8988T (cell line): ENCODE measurements around the gene POLR2I.
"Not testable (repeated sequence)": the region's sequence is repeated elsewhere in the genome, so short reads cannot be mapped to it uniquely, and the experiment has no call there.

Source experiments
- DNase-seq: peaks from one replicate; pipeline ENCODE4 v3.0.0; 2011

The POLR2I gene

DNA sequence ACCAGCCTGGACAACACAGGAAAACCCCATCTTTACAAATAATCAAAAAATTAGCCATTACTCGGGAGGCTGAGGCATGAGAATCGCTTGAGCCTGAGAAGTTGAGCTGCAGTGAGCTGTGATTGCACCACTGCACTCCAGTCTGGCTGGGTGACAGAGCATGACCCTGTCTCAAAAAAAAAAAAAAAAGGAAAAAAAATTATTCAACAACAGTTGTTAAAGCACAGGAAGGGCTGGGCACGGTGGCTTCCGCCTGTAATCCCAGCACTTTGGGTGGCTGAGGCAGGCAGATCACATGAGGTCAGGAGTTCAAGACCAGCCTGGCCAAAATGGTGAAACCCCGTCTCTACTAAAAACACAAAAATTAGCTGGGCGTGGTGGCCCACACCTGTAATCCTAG is 16.5 kb upstream of the POLR2I start:
- DNase-seq = not testable (repeated sequence)

DNA sequence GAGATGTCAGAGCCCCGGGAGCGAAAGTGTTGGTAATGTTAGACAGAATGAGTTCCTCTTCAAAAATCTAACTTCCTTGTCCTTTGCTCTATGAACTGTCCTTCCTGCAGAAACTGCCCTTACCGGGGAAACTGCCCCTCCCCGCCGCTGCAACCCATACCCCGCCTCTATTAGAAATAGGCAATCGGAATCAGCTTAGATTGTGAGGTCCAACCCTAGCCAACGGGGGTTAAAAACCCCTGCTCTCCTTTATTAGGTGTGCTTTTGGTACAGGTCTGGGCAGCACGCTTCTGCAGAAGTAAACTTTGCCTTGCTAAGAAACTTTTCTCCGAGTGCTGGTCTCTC is 13.7 kb upstream of the POLR2I start:
- DNase-seq = no peak

DNA sequence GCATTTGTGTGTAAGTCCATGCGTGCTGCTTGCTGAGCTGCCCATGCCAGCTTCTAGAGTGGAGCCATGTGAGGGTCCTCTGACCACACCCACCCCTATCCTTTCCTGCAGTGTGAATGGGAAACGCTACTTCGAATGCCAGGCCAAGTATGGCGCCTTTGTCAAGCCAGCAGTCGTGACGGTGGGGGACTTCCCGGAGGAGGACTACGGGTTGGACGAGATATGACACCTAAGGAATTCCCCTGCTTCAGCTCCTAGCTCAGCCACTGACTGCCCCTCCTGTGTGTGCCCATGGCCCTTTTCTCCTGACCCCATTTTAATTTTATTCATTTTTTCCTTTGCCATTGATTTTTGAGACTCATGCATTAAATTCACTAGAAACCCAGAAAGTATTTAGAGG is 10.9 kb upstream of the POLR2I start:
- no peak for DNase-seq

DNA sequence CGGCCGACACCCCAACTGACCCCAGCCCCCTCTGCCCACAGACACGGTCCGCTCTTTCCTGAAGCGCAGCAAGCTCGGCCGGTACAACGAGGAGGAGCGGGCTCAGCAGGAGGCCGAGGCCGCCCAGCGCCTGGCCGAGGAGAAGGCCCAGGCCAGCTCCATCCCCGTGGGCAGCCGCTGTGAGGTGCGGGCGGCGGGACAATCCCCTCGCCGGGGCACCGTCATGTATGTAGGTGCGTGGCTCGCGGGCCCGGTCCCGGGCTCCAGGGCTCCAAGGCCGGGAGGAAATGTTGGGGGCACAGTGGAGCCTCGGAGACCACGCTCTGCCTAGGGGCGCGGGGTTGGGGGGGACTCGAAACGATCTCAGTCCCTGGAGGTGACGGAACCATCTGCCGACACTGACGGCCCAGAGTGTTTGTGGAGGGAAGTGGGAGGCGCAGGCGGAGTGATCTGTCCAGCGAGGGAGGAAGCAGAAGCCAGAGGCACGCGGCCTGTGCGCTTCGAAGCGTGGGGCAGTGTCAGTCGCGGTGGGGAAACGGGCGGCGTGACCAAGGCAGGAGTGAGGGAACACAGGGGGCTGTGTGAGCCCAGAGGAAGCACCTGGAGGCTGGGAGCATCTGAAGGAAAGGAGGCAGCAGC is 6.9 kb upstream of the POLR2I start:
- DNase-seq = no peak

DNA sequence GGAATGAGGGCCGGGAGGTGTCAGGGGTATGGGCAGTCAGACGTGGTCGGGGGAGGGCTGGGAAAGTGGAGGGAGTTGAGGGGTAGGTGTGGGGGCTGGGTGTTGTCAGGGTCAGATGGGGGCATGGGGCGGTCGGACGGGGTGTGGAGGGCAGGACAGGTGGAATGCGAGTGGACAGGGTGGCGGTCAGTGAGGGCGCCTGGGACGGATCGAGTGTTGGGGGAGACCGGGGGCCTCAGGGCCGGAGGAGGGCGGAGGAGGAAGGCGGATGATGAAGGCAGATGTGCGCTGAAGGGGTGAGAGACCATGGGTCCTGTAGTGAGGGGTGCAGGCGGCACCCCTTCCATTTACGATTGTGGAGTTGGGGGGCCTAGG is 6.3 kb upstream of the POLR2I start:
- DNase-seq = no peak

DNA sequence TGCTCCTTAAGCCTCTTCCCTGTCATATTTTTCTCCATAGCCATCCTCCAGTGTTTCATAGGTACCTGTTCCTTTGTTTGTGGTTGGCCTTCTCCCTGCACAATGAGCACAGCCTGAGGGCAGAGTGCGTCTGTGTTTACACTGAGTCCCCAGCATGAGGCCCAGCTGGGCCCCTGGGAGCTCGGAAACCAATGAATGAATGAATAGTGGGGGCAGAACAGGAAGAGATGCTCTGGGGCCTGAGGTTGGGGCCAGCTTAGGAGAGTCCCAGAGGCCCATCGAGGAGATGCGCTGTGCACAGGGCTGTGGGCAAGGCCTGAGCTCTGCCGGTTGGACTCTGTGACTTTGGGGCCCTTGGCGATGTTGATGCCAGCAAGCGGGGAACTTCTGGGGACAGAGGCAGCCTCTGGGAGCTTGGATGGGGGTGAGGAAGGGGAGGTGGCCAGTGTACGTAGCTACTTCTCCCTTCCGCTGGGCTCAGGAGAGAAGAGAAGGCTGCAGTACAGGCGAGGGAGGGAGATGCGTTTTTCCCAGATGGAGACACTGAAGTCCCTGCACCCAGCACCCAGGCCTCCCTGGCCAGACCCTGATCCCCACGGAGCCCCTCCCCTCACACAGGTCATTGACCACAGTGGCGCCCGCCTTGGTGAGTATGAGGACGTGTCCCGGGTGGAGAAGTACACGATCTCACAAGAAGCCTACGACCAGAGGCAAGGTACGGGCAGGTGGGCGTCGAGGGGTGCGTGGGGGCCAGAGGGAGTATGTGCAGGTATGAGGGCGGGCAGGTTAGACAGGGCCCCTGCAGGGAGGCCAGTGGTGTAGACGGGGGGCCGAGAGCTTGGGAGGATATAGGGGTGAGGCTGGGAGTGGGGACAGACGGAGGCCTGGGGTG is 5.7 kb upstream of the POLR2I start:
- no peak for DNase-seq

DNA sequence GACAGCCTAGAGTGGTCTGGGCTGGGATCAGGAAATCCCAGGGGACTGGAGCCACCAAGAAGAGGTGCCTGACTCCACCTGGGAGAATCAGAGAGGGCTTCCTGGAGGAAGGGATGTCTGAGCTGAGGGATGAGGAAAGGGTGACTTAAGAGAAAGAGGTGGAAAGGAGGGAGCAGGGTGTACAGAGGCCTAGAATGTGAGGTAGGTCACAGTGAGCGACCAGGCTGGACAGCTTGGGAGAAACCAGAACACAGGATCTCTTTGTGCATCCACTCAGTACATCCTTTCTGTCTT is 1.6 kb upstream of the POLR2I start:
- no peak for DNase-seq

DNA sequence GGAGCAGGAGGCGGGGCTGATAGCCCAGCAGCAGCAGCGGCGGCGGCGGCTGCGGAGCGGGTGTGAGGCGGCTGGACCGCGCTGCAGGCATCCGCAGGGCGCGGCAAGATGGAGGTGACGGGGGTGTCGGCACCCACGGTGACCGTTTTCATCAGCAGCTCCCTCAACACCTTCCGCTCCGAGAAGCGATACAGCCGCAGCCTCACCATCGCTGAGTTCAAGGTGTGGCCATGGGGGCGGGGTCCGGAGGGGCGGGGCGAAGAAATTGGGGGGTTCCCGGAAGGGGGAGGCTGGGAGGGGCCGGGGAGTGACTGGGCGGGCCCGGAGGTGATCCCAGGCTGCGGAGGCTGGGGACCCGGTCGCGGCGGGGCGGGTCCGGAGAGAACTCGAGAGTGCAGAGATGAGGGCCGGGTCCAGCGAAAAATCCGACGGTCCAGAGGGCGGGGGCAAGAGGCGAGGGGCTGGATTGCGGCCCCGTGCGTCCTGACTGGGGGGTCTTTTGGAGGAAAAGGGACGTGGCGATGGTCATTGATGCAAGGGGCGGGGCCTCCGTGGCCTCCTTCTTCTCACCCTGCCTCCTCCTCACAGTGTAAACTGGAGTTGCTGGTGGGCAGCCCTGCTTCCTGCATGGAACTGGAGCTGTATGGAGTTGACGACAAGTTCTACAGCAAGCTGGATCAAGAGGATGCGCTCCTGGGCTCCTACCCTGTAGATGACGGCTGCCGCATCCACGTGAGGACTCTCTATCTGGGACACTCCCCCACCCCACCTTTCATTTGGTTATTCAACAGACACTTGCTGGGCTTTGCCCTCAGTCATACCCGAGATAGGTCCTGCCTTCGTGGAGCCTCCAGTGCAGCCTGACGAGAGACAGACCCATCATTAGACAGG is 1.0 kb upstream of the POLR2I start, which contains the start of gene TBCB:
Gene TBCB (plus strand): TSS at position 16 of the 891 bp plus-strand sequence. CDS start 93 bp downstream, at position 109.
- no peak for DNase-seq

DNA sequence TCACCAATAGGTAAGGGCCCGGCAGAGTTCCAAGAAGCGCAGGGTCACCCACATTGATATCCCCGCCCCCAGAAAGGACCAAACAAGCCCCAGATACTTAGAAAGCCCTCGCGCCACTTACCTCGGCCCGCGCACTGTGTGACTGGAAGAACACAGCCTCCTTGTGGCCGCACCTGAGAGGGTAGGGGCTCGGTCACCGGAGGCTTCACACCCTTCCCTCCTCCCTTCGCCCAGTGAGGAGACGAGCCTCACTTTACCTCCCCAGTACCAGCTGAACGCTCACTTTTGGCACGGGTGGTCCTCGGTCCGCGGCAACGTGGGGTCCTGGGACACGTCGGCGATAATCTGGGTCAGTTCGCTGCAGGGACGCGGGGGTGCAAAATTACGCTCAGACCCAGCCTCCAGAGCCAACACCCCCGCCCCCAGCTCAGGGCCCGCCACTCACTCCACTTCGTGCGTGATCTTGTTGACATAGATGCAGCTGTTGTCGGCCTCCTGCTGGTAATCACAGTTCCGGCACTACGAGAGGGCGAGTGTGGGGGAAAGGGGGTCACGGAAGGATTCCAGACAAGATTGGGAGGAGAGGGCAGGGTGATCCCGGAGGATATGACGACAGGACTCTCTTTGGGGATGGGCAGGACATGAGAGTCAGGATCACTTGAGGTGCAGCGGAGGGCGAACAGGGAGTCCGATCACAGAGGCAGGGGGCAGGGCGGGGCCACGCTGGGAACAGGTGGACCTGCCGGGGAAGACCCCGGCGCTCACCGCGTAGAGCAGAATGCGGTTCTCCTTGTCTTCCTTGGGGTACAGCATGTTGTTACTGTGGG is 568 bp downstream of the POLR2I start:
- DNase-seq = peak; percentile 47

DNA sequence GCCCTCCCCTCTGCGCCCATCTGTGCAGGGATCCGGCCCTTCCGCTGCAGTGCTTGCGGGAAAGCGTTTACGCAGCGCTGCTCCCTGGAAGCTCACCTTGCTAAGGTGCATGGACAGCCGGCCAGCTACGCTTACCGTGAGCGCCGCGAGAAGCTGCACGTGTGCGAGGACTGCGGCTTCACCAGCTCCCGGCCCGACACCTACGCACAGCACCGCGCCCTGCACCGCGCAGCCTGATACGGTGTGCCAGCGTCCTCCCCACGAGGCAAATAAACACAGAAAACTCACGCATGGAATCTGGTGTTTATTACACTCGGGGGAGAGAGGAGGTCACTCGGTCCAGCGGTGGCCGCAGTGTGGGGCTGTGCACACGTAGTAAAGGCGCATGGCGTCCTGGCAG is 1.2 kb downstream of the POLR2I start:
- no peak for DNase-seq

DNA sequence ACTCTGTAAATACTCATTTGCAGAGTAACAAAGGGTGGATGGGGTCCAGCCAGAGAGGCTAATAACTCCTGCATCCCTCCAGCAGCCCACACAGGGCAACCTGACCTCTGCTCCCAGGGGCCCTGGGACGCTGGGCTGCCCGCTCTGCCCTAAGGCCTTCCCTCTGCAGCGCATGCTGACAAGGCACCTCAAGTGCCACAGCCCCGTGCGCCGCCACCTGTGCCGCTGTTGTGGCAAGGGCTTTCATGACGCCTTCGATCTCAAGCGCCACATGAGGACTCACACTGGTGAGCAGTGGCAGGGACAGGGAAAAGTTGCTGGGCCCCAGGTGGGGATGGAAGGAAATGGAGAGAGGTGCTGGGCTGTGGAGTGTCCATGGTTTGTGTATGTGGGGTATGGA is 2.0 kb downstream of the POLR2I start:
- no peak for DNase-seq

DNA sequence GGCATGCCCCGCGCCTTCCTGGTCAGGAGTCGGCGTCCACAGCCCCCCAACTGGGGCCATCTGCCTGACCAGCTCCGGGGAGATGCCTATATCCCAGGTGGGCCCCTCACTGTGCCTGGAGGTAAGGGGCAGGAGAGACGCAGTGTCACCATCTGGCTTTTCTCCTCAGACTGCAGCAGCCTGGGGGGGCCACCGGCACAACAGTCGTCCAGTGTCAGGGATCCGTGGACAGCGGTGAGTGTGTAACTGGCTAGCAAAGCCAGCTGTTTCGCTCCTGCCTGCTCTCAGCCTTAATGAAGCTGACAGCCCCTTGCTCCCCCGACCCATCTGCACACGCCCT is 3.5 kb downstream of the POLR2I start:
- no peak for DNase-seq

DNA sequence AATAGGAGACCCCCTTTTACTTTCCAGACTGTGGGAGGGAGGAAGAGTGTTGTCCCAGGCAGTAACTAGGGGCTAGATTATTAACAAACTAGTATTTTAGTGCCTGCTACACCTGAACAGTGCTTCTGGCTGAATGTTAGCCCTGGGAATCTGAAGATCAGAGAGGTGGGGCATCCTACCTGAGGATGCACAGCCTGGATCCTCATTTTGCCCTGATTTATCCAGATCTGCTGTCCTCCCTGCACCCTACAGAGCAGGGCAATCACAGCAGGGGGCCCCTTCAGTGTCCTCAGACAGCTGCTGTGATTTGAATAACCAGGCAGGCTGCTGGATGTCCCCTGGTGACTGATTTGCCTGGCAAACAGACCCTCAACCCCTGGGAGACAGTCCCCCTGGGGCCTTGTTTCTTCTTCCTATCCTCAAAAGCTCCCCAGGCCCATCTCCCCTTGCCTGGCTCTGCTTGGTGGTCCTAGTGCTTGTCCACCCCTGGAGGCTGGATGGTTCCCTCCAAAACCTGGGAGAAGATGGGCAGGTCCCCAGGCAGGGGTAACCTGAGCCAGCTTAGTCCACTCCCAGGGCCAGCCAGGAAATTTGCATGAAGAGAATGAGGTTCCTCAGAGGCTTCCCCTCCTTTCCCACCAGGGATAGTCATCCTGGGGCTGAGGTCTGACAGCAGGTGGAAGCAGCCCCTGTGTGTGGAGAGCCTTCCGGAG is 4.0 kb downstream of the POLR2I start, which contains the start of gene OVOL3:
Gene OVOL3 (plus strand): TSS at position 657 of the 713 bp plus-strand sequence. CDS start 60 bp downstream, outside the sequence.
- no peak for DNase-seq

DNA sequence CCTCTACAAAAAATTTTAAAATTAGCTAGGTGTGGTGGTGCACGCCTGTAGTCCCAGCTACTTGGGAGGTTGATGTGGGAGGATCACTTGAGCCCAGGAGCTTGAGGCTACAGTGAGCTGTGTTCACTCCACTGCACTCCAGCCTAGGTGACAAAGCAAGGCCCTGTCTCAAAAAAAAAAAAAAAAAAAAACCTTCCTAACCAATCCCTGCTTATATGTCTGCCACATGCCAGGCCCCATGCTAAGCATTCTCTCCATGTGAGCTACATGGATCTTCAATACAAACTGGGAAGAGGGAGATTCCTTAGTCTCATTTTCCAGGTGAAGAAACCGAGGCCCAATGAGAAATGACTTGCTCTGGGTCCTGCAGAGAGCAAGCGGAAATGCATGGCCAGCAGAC is 6.0 kb downstream of the POLR2I start:
- no peak for DNase-seq

DNA sequence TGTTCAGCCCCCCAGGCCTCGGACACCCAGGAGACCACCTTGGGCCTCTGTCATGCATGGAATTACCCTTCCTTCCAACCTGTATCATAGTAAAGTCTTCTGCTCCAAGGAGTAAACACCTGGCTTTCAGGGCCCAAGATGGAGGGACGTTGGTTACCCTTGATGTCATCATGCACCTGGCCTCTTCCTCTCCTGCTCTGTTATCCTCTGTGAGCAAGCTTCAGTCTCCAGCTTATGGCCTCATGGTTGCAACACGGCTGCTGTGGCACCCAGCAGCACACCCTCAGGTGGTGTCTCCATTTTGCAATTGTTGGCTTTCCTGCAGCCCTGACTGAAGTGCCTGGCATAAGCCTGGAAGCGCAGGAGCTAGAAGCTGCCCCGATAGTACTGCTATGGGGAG is 7.7 kb downstream of the POLR2I start:
- DNase-seq = no peak

DNA sequence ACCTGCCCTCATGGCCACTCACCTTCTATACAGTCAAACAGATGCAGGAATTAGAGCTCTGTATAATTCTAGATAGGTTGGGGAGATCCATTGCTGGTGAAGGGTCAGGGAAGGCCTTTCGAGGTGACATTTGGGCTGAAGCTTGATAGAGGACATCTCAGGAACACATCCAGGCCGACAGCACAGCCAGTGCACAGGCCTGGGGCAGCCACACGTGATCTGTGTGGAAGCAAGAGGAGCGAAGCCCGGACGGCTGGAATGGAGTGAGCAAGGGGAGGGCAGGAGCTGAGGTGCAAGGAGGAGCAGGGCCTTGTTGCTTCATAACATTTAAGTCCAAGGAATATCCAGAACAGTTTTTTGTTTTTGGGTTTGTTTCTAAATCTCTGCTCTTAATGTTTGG is 8.2 kb downstream of the POLR2I start:
- DNase-seq = no peak

DNA sequence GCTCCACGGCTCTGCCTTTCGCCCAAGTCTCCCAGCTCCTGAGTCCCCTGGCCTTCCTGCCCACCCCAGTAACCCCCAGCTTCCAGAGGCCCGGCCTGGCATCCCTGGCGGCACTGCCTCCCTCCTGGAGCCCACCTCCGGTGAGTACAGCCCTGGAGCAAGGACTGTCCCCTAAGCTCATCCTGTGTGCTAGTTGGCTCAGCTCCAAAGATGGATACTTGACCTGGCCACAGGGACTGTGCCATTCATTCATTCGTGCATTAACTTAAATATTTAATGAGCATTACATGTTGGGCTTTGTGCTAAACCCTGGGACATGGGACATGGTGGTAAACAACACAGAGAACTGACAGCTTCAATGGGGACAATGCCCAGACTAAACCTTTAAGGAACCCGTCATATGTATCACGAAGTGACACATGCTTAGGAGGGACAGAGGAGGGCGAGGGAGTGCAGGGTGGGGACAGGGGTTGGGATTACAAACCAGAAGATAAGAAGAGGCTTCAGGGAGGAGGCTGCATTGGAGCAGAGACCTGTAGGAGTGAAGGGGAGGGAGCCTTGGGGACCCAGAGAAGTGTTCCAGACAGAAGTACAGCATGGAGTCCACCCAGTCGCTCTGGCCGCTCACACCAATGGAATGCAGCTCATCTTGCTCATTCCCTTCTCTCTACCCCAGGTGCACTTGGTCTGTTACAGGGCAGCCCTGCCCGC is 10.7 kb downstream of the POLR2I start:
- DNase-seq = peak; percentile 58

DNA sequence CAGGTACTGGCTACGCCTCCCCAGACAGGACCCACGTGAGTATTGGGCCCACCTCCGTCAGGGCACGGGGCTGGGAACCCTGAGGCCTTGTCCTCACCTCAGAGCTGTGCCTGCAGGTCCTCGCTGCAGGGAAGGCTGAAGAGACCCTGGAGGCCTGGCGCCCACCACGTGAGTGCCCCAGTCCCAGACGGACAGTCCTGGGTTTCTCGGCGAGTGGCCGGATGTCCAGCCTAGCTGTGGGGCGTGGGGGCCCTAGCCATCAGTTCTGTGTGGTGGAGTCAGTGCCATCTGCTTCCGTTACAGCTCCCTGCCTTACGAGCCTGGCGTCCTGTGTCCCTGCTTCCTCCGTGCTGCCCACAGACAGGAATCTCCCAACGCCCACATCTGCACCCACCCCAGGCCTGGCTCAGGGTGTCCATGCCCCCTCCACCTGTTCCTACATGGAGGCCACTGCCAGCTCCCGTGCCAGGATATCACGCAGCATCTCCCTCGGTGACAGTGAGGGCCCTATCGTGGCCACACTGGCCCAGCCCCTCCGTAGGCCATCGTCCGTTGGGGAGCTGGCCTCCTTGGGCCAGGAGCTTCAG is 11.5 kb downstream of the POLR2I start:
- no peak for DNase-seq

DNA sequence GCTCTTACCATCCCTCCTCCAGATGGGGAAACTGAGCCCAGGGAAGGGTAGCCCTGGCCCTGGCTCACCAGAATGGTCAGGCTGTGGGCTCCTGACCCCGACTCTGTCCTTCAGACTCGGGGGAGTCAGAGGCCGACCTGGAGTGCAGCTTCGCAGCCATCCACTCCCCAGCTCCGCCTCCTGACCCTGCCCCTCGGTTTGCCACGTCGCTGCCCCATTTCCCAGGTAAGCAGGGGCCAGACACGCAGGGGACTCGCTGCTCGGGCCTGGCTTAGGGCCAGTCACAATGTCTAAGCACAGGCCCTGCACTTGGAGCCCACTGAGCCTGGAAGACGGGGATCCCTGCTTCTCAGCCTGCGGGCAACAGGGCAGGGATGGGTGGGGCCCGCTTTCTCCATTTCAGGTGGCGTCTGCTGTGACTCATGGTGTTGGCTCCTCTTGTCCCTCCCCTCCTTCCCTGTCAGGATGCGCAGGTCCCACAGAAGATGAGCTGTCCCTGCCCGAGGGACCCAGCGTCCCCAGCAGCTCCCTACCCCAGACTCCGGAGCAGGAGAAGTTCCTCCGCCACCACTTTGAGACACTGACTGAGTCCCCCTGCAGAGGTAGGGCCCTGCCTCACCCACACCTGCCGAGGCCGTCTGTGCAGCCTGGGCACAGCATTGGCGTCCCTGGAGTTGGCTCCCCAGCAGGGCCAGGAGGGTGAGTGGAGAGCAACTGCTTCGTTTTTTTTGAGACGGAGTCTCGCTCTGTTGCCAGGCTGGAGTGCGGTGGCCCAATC is 12.9 kb downstream of the POLR2I start:
- no peak for DNase-seq

DNA sequence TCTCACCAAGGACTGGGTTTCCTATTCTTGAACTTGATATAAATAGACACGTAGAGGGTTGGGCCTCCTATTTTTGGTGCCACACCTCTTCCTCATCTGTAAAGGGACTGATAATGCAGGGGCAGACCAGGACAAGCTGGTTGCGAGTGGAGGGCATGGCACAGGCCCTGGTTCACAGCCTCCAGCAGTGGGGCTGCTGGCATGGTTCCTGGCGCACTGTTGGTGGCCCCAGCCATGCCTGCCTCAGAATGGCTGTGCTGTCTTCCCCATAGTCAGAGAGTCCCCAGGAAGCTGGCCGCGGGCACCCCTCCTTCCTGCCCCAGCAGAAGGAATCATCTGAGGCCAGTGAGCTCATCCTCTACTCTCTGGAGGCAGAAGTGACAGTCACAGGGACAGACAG is 14.2 kb downstream of the POLR2I start:
- DNase-seq = no peak
